Stimulated activated memory B cell treated with anti-CD40 and anti-IgM and Interleukin-4, amounts not matched to agents 10 μg/mL and 1 μg/mL and 100 μg/mL, for 72 hours (primary cell): ENCODE results near the gene ZBTB33.

ENCODE experiments used
- ATAC-seq: fragments of 150-1000 bp; cut with Tn5 transposase; 2 replicates; pipeline ENCODE4 v1.10.0; 2021
- H3K27ac Mint-ChIP-seq: one replicate; pipeline ENCODE4 v1.8.0; 2022; ENCODE audit warnings: mild to moderate bottlenecking, mixed read lengths
- H3K27me3 Mint-ChIP-seq: one replicate; pipeline ENCODE4 v1.8.0; 2022; ENCODE audit warnings: mixed read lengths
- H3K36me3 Mint-ChIP-seq: one replicate; pipeline ENCODE4 v1.8.0; 2022; ENCODE audit warnings: mixed read lengths
- H3K4me1 Mint-ChIP-seq: one replicate; pipeline ENCODE4 v1.8.0; 2022; ENCODE audit warnings: mixed read lengths
- H3K4me3 Mint-ChIP-seq: one replicate; pipeline ENCODE4 v1.8.0; 2022; ENCODE audit warnings: mild to moderate bottlenecking, moderate library complexity, mixed read lengths
- H3K9me3 Mint-ChIP-seq: one replicate; pipeline ENCODE4 v1.8.0; 2022; ENCODE audit warnings: mixed read lengths

ZBTB33 gene

GRCh38 chrX:120244735-120245498 is 5.7 kb upstream of the ZBTB33 start:
- H3K4me3 Mint-ChIP-seq: peak overlapping the region; percentile 95
- no peaks in the 10 kb centered on the region for H3K9me3 Mint-ChIP-seq
- no peaks in the 10 kb centered on the region for H3K36me3 Mint-ChIP-seq
- H3K27me3 Mint-ChIP-seq: no peaks in the 10 kb centered on the region
- peaks cover 8% of the 10 kb centered on the region for H3K4me1 Mint-ChIP-seq
- ATAC-seq: peak; percentile 87
- peak overlapping the region; percentile 90 for H3K27ac Mint-ChIP-seq

DNA sequence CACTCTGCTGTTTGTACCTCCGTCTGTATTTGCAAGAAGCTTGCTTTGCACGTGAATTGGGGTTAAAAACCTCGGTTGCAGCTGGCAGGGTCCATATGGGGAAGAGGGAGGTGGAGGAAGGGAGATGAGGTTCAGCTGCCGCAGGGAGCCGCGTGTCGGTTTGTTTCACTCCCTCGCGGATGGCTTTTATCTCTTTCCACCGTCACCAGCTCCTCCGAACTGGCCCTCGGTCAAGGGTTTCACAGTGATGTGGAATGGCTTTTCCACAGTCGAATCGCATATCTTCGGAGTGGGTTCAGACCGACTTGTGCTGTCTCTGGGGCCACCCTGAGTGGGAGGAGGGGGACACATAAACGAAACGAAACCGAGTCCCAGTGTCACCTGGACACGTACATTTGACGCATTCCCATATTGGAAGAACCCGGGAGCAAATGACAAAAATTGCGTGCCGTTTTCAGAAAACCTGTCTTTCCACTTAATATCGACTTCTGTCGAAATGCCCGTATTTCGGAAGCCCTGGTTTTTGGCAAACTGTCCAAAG is 929 bp downstream of the ZBTB33 start:
- Mint-ChIP-seq H3K4me3 (peak overlapping the region; percentile 95), H3K27ac (peak overlapping the region; percentile 97), H3K36me3 (peaks cover 12% of the 10 kb centered on the region), H3K27me3 (no peaks in the 10 kb centered on the region), H3K4me1 (no peaks in the 10 kb centered on the region), H3K9me3 (no peaks in the 10 kb centered on the region)
- no peak for ATAC-seq

- Mint-ChIP-seq H3K36me3 (peaks cover 12% of the 10 kb centered on the region), H3K4me3 (no peak overlapping the region), H3K9me3 (no peaks in the 10 kb centered on the region), H3K27me3 (no peaks in the 10 kb centered on the region), H3K27ac (no peak overlapping the region), H3K4me1 (no peaks in the 10 kb centered on the region)
- ATAC-seq: no peak
Observed at GRCh38 chrX:120253784-120254183, 3.2 kb downstream of the ZBTB33 start.

DNA sequence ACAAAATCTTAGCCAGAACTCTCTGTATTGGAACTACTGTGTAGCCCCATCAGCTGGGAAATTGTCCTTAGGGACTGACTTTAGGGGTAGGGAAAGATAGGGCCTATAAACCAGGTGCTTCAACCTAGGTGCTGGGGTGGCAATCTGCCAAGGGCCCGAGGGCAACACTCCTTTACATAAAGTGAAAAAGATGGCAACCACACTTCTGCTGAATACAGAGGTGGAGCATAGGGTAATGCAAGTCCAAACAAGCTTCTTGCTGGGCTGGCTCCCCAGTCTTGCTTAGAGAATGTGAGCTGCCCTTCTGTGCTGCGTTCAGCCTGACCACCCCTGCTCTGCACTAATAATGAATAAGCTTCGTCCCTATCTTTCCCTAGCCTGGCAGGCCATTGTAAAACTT is 9.8 kb downstream of the ZBTB33 start:
- Mint-ChIP-seq H3K9me3 (no peaks in the 10 kb centered on the region), H3K4me1 (peaks cover 9% of the 10 kb centered on the region), H3K27ac (no peak overlapping the region), H3K4me3 (no peak overlapping the region), H3K27me3 (no peaks in the 10 kb centered on the region), H3K36me3 (no peaks in the 10 kb centered on the region)
- ATAC-seq: no peak

DNA sequence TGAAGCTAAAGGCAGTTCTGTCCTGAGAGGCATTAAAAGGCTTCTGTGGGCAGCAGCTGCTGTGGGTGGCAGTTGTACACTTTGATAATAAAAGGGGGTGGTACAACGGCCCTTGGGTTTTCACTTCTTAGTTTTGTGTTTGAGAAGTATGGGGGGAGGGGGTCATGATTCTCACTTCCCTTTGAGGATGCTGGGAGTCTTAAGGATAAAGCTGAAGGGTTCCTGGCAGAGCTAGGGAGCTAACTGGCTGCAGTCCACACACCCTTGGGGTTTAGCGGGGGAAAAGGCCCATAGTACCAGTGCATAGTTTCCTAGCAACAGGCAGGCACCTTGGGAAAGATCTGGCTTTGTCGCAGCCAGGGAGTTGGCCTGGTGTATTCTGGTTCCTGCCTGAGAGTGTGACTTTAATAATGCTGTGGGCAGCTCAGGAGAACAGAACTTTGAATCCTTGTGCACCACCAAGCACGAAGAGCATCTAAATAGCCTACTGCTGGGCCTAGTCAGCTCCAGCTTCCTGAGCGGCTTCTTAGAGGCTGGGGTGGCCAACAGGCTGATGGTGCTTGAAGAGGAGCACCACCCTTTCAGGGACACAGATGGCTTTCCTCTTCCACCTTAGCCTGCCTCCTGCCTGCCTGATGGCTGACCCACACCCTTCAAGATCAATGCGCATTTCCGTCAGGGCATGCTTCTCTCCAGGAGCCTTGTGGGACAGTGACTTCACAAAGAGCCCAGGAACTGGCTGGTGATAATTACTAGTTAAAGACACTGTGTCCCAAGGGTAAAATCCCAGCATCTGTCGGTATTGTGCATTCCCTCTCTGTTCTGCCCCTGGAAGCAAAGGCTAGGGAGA is 12.5 kb downstream of the ZBTB33 start:
- Mint-ChIP-seq H3K4me1 (peaks cover 9% of the 10 kb centered on the region), H3K27ac (peak overlapping the region; percentile 68), H3K9me3 (no peaks in the 10 kb centered on the region), H3K36me3 (no peaks in the 10 kb centered on the region), H3K27me3 (no peaks in the 10 kb centered on the region), H3K4me3 (no peak overlapping the region)
- ATAC-seq: no peak

GRCh38 chrX:120264341-120264740 is 13.7 kb downstream of the ZBTB33 start:
- no peaks in the 10 kb centered on the region for H3K9me3 Mint-ChIP-seq

GRCh38 chrX:120269373-120270035 is 18.9 kb downstream of the ZBTB33 start:
- no peaks in the 10 kb centered on the region for H3K36me3 Mint-ChIP-seq
- H3K9me3 Mint-ChIP-seq: no peaks in the 10 kb centered on the region
- H3K27ac Mint-ChIP-seq: no peak overlapping the region
- no peaks in the 10 kb centered on the region for H3K4me1 Mint-ChIP-seq
- H3K27me3 Mint-ChIP-seq: no peaks in the 10 kb centered on the region
- no peak for ATAC-seq
- no peak overlapping the region for H3K4me3 Mint-ChIP-seq

More at GRCh38 chrX:120264341-120264740, 13.7 kb downstream of the ZBTB33 start:
- Mint-ChIP-seq H3K4me1 (peaks cover 9% of the 10 kb centered on the region), H3K27ac (no peak overlapping the region), H3K27me3 (no peaks in the 10 kb centered on the region), H3K4me3 (no peak overlapping the region), H3K36me3 (no peaks in the 10 kb centered on the region)
- ATAC-seq: no peak

DNA sequence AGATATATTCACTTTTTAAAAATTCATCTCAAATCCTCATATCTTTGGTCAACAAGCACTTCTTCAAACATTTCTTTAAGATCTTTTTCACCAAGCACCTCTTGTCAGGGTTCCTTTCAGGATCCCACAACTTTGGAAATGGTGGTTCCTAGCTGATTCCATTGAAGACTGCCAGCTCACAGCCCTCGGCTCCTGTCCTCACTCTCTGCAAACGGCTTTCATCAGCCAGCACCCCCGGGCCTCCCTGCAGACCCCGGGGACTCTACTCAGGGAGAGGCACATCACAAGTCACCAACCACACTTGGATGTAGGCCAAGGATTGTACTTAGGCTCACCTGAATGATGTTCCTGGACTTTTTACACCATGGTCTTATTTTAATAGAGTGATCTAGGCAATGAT is 20.0 kb downstream of the ZBTB33 start:
- no peaks in the 10 kb centered on the region for H3K36me3 Mint-ChIP-seq
- no peaks in the 10 kb centered on the region for H3K4me1 Mint-ChIP-seq
- no peaks in the 10 kb centered on the region for H3K9me3 Mint-ChIP-seq
- no peak for ATAC-seq
- H3K4me3 Mint-ChIP-seq: no peak overlapping the region
- no peak overlapping the region for H3K27ac Mint-ChIP-seq
- H3K27me3 Mint-ChIP-seq: no peaks in the 10 kb centered on the region

DNA sequence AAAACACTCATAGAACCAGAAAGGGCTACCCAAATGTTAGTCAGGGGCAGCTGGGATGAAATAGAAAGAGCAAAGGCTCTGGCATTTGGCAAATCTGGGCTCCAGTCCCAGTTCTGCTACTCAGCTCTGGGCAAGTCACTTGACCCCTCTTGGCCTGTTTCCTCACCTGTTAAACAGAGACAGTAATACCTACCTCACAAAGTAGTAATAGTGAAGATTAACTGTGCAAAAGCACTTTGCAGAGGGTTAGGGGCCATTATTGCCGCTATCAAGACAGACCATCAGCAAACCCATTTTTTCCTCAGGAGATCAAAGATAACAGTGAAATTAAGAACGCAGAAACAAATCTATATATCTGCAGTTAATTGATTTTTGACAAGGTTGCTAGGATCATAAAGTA is 20.6 kb downstream of the ZBTB33 start:
- Mint-ChIP-seq H3K27me3 (no peaks in the 10 kb centered on the region), H3K4me3 (no peak overlapping the region), H3K27ac (no peak overlapping the region), H3K9me3 (no peaks in the 10 kb centered on the region), H3K4me1 (no peaks in the 10 kb centered on the region), H3K36me3 (no peaks in the 10 kb centered on the region)
- no peak for ATAC-seq

- Mint-ChIP-seq H3K4me3 (no peak overlapping the region), H3K27ac (no peak overlapping the region), H3K36me3 (no peaks in the 10 kb centered on the region), H3K9me3 (no peaks in the 10 kb centered on the region), H3K4me1 (no peaks in the 10 kb centered on the region), H3K27me3 (no peaks in the 10 kb centered on the region)
- no peak for ATAC-seq
Observed at GRCh38 chrX:120274145-120274544, 23.5 kb downstream of the ZBTB33 start.

GRCh38 chrX:120274958-120275357 is 24.3 kb downstream of the ZBTB33 start:
- ATAC-seq: no peak
- no peaks in the 10 kb centered on the region for H3K9me3 Mint-ChIP-seq
- no peaks in the 10 kb centered on the region for H3K27me3 Mint-ChIP-seq
- H3K4me3 Mint-ChIP-seq: no peak overlapping the region
- H3K4me1 Mint-ChIP-seq: no peaks in the 10 kb centered on the region
- H3K36me3 Mint-ChIP-seq: no peaks in the 10 kb centered on the region
- H3K27ac Mint-ChIP-seq: no peak overlapping the region

DNA sequence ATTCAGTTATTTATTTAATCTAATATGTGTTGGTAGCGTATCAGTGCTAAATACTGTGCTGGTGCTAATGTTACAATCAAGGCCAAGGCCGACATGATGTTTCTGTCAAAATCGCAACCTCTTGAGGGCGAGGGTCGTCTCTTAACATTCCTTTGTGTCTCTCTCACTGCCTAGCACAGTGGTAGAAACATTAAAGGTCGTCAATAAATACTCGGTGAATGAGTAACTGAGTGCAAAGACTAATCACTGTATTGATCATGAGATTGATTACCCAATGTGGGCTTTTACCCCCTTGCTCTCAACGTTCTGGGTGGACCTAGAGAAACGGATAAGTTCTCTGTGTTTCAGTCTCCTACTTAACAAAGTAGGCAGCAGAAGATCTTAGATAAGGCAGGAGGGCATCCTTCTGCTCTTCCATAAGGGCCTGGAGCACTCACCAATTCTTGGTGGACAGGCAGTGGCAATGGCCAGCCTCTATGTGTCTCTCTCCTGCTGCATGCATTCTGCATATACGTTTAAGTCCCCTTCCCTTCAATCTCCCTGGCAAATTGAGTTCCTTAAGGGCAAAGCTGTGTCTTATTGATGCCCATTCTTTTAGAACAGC is 30.5 kb downstream of the ZBTB33 start:
- Mint-ChIP-seq H3K4me3 (no peak overlapping the region), H3K27ac (no peak overlapping the region), H3K36me3 (no peaks in the 10 kb centered on the region), H3K9me3 (no peaks in the 10 kb centered on the region), H3K27me3 (no peaks in the 10 kb centered on the region), H3K4me1 (no peaks in the 10 kb centered on the region)
- ATAC-seq: no peak

- Mint-ChIP-seq H3K4me1 (peaks cover 3% of the 10 kb centered on the region), H3K27me3 (no peaks in the 10 kb centered on the region), H3K9me3 (no peaks in the 10 kb centered on the region), H3K36me3 (no peaks in the 10 kb centered on the region), H3K4me3 (no peak overlapping the region), H3K27ac (no peak overlapping the region)
- ATAC-seq: no peak
Observed at GRCh38 chrX:120281761-120282160, 31.1 kb downstream of the ZBTB33 start.

GRCh38 chrX:120282697-120283096 is 32.1 kb downstream of the ZBTB33 start:
- H3K27ac Mint-ChIP-seq: no peak overlapping the region
- peaks cover 6% of the 10 kb centered on the region for H3K4me1 Mint-ChIP-seq
- no peaks in the 10 kb centered on the region for H3K9me3 Mint-ChIP-seq
- no peaks in the 10 kb centered on the region for H3K36me3 Mint-ChIP-seq
- no peak for ATAC-seq
- no peak overlapping the region for H3K4me3 Mint-ChIP-seq
- H3K27me3 Mint-ChIP-seq: no peaks in the 10 kb centered on the region
